ENCODE data around the gene SLC22A16.
"Not testable (repeated sequence)": the region's sequence is repeated elsewhere in the genome, so short reads cannot be mapped to it uniquely, and the experiment has no call there.

The SLC22A16 gene

DNA sequence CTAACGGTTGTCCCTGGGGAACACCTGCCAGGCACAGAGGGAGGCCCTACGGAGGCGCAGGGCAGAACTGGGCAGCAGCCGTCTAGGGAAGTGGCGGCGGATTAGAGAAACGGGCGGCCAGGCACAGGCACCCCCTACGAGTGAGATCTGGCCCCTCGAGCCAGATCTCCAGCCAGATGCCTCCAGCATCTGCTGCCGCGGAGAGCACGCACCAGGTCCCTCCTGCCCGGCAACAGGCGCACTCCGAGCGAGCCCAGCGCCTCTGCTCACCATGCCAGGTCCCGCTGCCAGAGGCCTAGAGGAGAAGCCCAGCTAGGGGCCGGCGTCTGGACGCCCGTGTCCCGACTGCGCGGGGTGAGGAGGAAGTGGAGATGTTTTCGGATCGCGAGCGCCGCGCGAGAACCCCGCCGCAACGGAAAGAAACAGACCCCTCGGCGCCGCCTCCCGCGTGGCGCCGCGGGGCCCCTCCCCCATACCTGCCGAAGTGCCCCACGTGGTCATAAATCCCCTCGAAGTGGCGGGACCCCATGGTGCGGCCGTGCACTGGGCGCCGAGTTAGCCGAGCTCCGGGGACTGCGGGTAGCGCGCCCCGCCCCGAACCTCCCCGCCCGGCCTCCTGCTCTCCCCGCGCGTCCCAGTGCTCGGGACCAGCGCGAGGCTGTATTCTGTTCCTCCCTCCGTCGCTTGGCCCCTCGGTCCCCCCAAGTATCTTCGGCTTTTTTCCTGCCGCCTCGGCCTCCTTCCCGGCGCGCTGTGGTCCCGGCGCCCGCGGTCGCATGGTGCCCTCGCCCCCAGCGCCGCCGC is at the start of gene SLC22A16:
Gene SLC22A16 (minus strand): TSS at position 568 of the 804 bp plus-strand sequence. CDS start 39 bp downstream, at position 529.
- no peak for DNase-seq (ENCODE audit: low spot score)

DNA sequence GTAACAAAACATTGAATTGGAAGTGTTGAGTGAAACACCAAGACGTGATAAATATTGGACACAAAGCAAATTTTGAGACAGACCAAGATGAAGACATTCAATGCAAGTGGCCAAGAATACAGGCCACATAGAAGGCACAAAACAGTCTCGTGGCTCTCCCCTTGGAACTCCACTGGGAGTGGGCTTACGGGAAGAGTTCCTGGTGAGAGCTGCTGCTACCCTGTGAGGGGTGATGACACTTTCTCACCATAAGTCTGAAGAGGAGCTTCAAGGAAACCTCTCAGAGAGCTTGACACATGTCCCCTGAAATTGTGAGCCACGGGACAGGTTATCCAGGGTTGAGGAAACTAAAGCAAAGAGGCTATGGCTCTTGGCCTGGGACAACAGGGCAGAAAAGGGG is 48.6 kb upstream of the SLC22A16 start:
- no peak for DNase-seq (ENCODE audit: low spot score)

- no peak for DNase-seq (ENCODE audit: low spot score)
Observed at GRCh38 chr6:110524305-110524704, 47.9 kb upstream of the SLC22A16 start.

GRCh38 chr6:110523451-110524021 is 47.1 kb upstream of the SLC22A16 start:
- no peak for DNase-seq (ENCODE audit: low spot score)

- no peak for DNase-seq (ENCODE audit: low spot score)
Observed at GRCh38 chr6:110522427-110522826, 46.0 kb upstream of the SLC22A16 start.

DNA sequence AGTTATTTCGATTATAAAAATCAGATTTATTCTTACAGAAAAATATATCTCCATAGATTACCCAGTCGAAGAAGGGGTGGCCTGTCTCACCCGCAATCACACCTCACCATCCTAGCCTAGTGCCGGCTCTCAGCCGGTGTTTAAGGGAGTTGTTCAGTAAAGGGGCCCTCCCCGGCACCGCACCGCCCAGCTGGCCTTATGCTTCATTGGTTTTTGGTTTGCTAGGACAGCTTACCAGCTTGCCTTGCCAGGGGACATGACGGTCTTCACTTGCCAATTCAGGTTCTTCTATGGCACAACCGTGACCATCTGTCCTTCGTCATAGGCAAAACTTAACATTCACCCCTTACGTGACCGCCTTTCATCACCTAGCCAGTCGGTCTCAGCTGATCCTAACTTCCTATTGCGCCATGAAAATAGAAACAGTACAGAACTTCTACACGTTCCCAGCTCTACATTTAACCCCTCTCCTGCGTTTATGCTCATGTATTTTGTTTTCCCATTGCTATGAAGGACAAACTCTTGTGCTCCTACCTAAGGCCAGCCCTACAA is 44.7 kb upstream of the SLC22A16 start:
- no peak for DNase-seq (ENCODE audit: low spot score)

GRCh38 chr6:110520209-110520965 is 44.0 kb upstream of the SLC22A16 start:
- no peak for DNase-seq (ENCODE audit: low spot score)

- DNase-seq (ENCODE audit: low spot score): no peak
Observed at GRCh38 chr6:110517601-110518281, 41.3 kb upstream of the SLC22A16 start.

DNA sequence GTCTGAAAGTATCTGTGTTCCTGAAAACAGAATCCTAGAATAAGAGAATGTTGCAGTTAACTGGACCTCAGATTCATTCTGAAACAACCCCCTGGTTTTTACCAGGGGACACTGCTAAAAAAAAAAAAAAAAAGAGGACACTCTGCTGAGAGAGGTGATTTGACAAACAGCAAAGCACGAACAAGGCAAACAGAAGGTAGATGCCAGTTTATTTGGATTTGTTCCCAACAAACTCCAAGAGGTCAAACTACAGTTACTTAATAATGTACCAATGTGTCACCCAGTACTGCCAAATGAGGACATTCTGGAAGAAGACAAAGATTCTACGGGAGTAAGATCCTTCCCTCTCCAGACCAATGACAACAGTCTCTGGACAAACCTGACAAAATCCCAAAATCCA is 40.6 kb upstream of the SLC22A16 start:
- no peak for DNase-seq (ENCODE audit: low spot score)

GRCh38 chr6:110514818-110515217 is 38.4 kb upstream of the SLC22A16 start:
- no peak for DNase-seq (ENCODE audit: low spot score)

GRCh38 chr6:110512991-110513390 is 36.6 kb upstream of the SLC22A16 start:
- no peak for DNase-seq (ENCODE audit: low spot score)

DNA sequence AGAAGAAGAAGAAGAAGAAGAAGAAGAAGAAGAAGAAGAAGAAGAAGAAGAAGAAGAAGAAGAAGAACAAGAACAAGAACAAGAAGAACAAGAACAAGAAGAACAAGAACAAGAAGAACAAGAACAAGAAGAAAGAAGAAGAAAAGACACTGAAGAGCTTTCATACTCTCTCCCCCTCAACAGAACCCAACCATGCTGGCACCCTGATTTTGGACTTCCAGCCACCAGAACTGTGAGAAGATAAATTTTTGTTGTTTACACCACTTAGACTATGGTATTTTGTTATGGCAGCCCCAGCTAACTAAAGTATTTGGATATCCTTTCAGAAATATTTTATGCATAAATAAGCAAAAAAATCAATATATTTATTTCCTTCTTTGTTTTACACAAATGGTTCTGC is 36.1 kb upstream of the SLC22A16 start:
- DNase-seq (ENCODE audit: low spot score): not testable (repeated sequence)

DNA sequence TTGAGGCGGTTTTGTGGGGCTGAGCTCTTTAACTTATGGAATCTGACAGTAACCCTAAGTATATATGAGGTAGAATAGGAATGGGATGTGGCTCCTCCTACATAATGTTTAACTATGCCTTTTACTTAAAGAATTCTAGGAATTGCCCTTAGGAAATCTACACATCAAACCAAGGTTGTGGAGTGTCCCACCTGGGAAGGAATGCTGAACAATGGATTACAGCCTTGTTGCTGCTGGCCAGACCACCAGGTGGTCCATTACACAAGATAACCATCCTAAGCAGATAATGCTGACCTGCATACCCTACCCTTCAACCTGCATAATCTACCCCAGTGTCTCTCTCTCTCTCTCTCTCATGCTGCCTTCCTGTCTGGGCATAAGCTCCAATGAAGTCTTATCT is 35.0 kb upstream of the SLC22A16 start:
- DNase-seq (ENCODE audit: low spot score): no peak

GRCh38 chr6:110509617-110510241 is 33.3 kb upstream of the SLC22A16 start:
- DNase-seq (ENCODE audit: low spot score): no peak

- DNase-seq (ENCODE audit: low spot score): not testable (repeated sequence)
Observed at GRCh38 chr6:110504891-110505290, 28.5 kb upstream of the SLC22A16 start.

DNA sequence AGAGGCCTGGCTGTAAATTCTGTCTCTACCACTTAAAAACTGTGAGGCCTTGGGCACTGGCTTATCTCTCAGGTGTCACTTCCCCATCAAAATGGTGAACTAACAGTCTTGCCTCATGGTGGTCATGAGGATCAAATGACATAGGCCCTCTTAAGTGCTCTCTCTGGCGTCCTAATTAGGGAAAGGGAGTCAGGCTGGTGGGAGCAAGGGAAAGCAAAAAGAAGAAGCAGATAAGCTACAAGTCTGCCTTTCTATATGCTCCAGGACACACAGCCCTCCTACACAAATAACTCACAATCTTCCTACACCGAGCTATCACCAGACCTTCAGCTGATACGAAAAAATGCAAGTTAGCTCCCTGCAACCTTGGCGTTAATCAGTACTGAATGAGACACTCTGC is 19.5 kb upstream of the SLC22A16 start:
- no peak for DNase-seq (ENCODE audit: low spot score)

DNA sequence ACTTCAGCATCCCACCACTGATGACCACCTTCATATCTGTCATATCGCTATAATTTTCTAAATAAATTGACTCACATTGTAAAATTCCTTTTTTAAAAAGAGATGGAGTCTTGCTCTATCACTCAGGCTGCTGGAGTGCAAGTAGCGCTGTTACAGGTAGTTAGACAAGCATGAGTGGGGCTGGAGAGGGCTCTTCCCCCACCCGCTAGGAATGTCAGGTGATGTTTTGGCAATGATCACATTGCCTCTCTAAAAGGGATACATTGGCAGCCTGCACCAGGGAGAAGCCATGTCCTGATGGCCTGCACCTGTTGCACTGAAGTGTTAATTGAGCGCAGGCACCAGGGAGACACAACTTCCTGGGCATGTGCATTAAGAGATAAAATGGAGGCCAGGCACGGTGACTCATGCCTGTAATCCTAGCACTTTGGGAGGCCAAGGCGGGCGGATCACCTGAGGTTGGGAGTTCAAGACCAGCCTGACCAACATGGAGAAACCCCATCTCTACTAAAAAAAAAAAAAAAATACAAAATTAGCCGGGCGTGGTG is 16.9 kb upstream of the SLC22A16 start:
- DNase-seq (ENCODE audit: low spot score): no peak

DNA sequence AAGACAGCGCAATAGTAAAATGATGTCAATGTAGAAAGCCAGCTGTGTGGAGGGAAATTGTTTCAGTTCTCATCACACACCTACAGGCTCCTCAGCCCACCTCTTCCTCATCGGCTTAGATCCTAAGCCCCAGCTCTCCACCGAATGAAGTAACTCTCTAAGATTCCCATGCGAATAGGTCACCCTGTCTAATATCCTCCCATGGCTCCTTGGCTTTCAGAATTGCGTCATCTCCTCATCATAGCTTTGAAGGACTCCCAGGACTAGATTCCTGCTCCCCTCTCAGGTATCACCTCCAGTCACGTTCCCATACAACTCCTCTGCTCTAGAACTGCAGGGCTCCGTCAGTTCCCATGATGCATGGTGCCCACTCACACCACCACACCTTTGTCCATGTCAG is 16.2 kb upstream of the SLC22A16 start:
- no peak for DNase-seq (ENCODE audit: low spot score)

- no peak for DNase-seq (ENCODE audit: low spot score)
Observed at GRCh38 chr6:110491644-110492317, 15.4 kb upstream of the SLC22A16 start.

- DNase-seq (ENCODE audit: low spot score): no peak
Observed at GRCh38 chr6:110491299-110491643, 14.9 kb upstream of the SLC22A16 start.

DNA sequence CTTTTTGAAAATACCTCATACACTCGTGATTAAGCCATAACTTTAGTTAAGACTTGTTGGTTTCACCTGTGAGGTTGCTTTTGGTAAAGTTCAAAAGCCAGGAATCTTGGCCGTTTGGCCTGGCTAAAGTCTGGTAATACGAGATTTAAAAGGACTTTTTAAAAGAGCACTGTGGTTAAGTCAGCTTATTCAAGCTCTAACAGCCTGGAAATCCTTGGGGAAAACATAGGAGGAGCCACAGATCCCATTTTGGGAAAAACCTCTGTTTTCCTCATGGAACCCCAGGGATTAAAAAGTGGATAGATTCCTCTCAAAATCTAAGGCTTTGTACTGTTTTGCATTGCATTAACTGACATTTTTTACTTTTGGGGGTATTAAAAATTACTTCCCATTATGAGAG is 13.7 kb upstream of the SLC22A16 start:
- DNase-seq (ENCODE audit: low spot score): no peak

Data from CD4-positive, alpha-beta T cell treated with Interleukin-2 at 100 ng/mL for 4 hours (primary cell).